Upper lobe of left lung (tissue), 4 donors: ENCODE data around the gene OR52B6.

Experiments
- CTCF ChIP-seq, 6 experiments: fragments of 450-650 bp in 4 of 6; fragments of 200-600 bp in 2 of 6; sonication (generic) in 2 of 6; IDR thresholded peaks; one replicate each; pipeline ENCODE4 v1.5.1; 2016 to 2019; ENCODE audit warnings: antibody characterized with exemption in 6 of 6
- POLR2A ChIP-seq, 4 donors: fragments of 450-650 bp; IDR thresholded peaks; one replicate each; pipeline ENCODE4 v1.5.1; 2016 to 2017; ENCODE audit warnings: antibody characterized with exemption in 4 of 4, mild to moderate bottlenecking in 2 of 4
- POLR2AphosphoS5 ChIP-seq, 2 donors: sonication (generic); formaldehyde crosslinking; IDR thresholded peaks; one replicate each; pipeline ENCODE4 v1.5.1; 2017; ENCODE audit warnings: antibody characterized with exemption in 2 of 2

- no peak for TF ChIP-seq CTCF (IDR thresholded peaks at IDR 0.05)
- no peak for TF ChIP-seq POLR2A (IDR thresholded peaks at IDR 0.05)
- TF ChIP-seq POLR2AphosphoS5 (IDR thresholded peaks at IDR 0.05) = no peak
Measured at GRCh38 chr11:5626196-5626595, 45.5 kb downstream of the OR52B6 start.
